Panc1 (cell line): ENCODE measurements around the gene CDH13. TPM values are rescaled to one million over a fixed set of nuclear protein-coding genes. Genes with fewer than 3 reads are reported as not detected.

Source experiments
- ATAC-seq: fragments of 200-7000 bp; cut with Tn5 transposase; 2 replicates; pipeline ENCODE4 v1.9.1; 2020; ENCODE audit warnings: mild to moderate bottlenecking, moderate library complexity
- BruUV-seq: library from RNA; stranded (reverse); fragments of 400-500 nt; replicated peaks from 2 replicates; lab custom pipeline; 2021; lab: Mats Ljungman, UMichigan
- CTCF ChIA-PET: fragments of 300-600 bp; sonication (Branson Sonifier 250); formaldehyde crosslinking; loops from one replicate; lab custom pipeline; 2022; ENCODE audit warnings: antibody characterized with exemption; lab: Charles Lee
- POLR2A ChIA-PET: fragments of 300-600 bp; sonication (Branson Sonifier 250); formaldehyde crosslinking; loops from one replicate; lab custom pipeline; 2022; ENCODE audit warnings: antibody characterized with exemption; lab: Charles Lee
- DNase-seq: peaks from one replicate; pipeline ENCODE4 v3.0.0-alpha.2; 2010; ENCODE audit warnings: low read depth, low spot score
- H3K27ac ChIP-seq: 2 replicates; pipeline ENCODE4 v1.5.1; 2011; ENCODE audit warnings: mild to moderate bottlenecking, low read length, inconsistent platforms
- H3K27me3 ChIP-seq: fragments of 200-500 bp; sonication (Bioruptor generic); 2 replicates; pipeline ENCODE4 v1.6.0; 2014; ENCODE audit warnings: low read length, inconsistent platforms; ENCODE audit not compliant: control insufficient read depth, insufficient read depth
- H3K36me3 ChIP-seq: fragments of 200-500 bp; sonication (Bioruptor generic); 2 replicates; pipeline ENCODE4 v1.5.1; 2014; ENCODE audit warnings: inconsistent platforms, mild to moderate bottlenecking, low read length, moderate library complexity; ENCODE audit not compliant: control insufficient read depth, insufficient read depth
- H3K4me1 ChIP-seq: 2 replicates; pipeline ENCODE4 v1.5.1; 2011; ENCODE audit warnings: inconsistent platforms, mild to moderate bottlenecking, low read length, moderate library complexity; ENCODE audit not compliant: control insufficient read depth, insufficient read depth
- H3K4me3 ChIP-seq, 2 experiments: 2 replicates each; pipeline ENCODE4 v1.5.1; 2011 to 2012; ENCODE audit warnings: low read depth in 2 of 2, low read length in 2 of 2, mild to moderate bottlenecking in 2 of 2, inconsistent platforms in 1 of 2, moderate library complexity in 1 of 2
- H3K9me3 ChIP-seq: fragments of 200-500 bp; sonication (Bioruptor generic); 2 replicates; pipeline ENCODE4 v1.5.1; 2014; ENCODE audit warnings: low read depth, mild to moderate bottlenecking, inconsistent platforms, low read length, moderate library complexity; ENCODE audit not compliant: control insufficient read depth, insufficient read depth
- CTCF ChIP-seq: fragments of 450-650 bp; IDR thresholded peaks from 2 replicates; pipeline ENCODE4 v1.5.1; 2017; ENCODE audit warnings: mild to moderate bottlenecking
- POLR2AphosphoS5 ChIP-seq: IDR thresholded peaks from 2 replicates; pipeline ENCODE4 v1.6.1; 2012; ENCODE audit warnings: mild to moderate bottlenecking, low read depth, low read length, moderate library complexity
- REST ChIP-seq, 2 experiments: IDR thresholded peaks; 2 replicates each; pipeline ENCODE4 v1.6.1; 2011 to 2012; ENCODE audit warnings: low read depth in 2 of 2, control low read depth in 1 of 2, low read length in 1 of 2, mild to moderate bottlenecking in 1 of 2, moderate library complexity in 1 of 2; ENCODE audit not compliant: insufficient read depth in 1 of 2
- SIN3A ChIP-seq: IDR thresholded peaks from 2 replicates; pipeline ENCODE4 v1.6.1; 2012; ENCODE audit warnings: low read depth, mild to moderate bottlenecking, low read length, moderate library complexity, borderline replicate concordance; ENCODE audit not compliant: insufficient read depth
- TCF7L2 ChIP-seq: IDR thresholded peaks from 2 replicates; pipeline ENCODE4 v1.6.1; 2011; ENCODE audit warnings: mild to moderate bottlenecking, low read depth, low read length, inconsistent platforms
- in situ Hi-C: cut with HindIII; loops from 2 replicates; pipeline ENCODE4 v1.10.0; 2016; ENCODE audit warnings: low sequenced_read_pairs, low pct_unique_long_range_greater_than_20kb
- intact Hi-C: fragments of 100-400 bp; cut with micrococcal nuclease; formaldehyde crosslinking; loops from one replicate; pipeline ENCODE4 v1.10.0; 2022; ENCODE audit not compliant: unreplicated experiment
- total RNA-seq: library from RNA; stranded (reverse); gene quantifications from one replicate; pipeline ENCODE4 v1.2.1, GENCODE V29; 2021; ENCODE audit not compliant: unreplicated experiment

Gene CDH13
- total RNA-seq, 1 experiment from 2014 or later, result not detected

- ATAC-seq, result no peak
- H3K36me3 ChIP-seq, result no peaks in the 10 kb centered on the region
- no peak for DNase-seq
- TF ChIP-seq POLR2AphosphoS5, result no peak
- TF ChIP-seq SIN3A, result no peak
- TF ChIP-seq CTCF, result no peak
- no peak for TF ChIP-seq TCF7L2
- TF ChIP-seq REST (IDR thresholded peaks at IDR 0.05; ENCODE audit: insufficient read depth in 1 of 2, low read depth in 2 of 2, low read length in 1 of 2), result no peak
- no peaks in the 10 kb centered on the region for H3K9me3 ChIP-seq
- no peak overlapping the region for H3K27ac ChIP-seq
- ChIA-PET CTCF (no interaction called here), POLR2A (no interaction called here)
- no peaks in the 10 kb centered on the region for H3K4me1 ChIP-seq
- no TSS peak for BruUV-seq
- no peak overlapping the region for H3K4me3 ChIP-seq
- intact Hi-C loops (no loop called here), in situ Hi-C loops (no loop called here)
- H3K27me3 ChIP-seq, result no peaks in the 10 kb centered on the region
Observed at GRCh38 chr16:83198977-83199376, 572.2 kb downstream of the CDH13 start.

GRCh38 chr16:83200005-83200779 is 573.4 kb downstream of the CDH13 start:
- ChIA-PET POLR2A (no interaction called here), CTCF (no interaction called here)
- in situ Hi-C loops (no loop called here), intact Hi-C loops (no loop called here)
- no peak overlapping the region for H3K27ac ChIP-seq
- no peak for ATAC-seq
- H3K36me3 ChIP-seq, result no peaks in the 10 kb centered on the region
- no peak for DNase-seq
- no peaks in the 10 kb centered on the region for H3K9me3 ChIP-seq
- H3K4me3 ChIP-seq, result no peak overlapping the region
- H3K27me3 ChIP-seq, result no peaks in the 10 kb centered on the region
- H3K4me1 ChIP-seq, result no peaks in the 10 kb centered on the region
- no TSS peak for BruUV-seq
- no peak for TF ChIP-seq POLR2AphosphoS5
- TF ChIP-seq CTCF, result peak; percentile 15
